Esophagus (tissue), 2 donors: ENCODE results near the gene E2F4. TPM values are rescaled to one million over a fixed set of nuclear protein-coding genes. Genes with fewer than 3 reads are reported as not detected.
A peak's percentile ranks its signal among the peaks of the same experiment; 100 is the strongest.

ENCODE experiments used
- H3K27ac ChIP-seq, 2 donors: one replicate each; pipeline ENCODE4 v1.5.1; 2013; ENCODE audit warnings: low read depth in 2 of 2, mild to moderate bottlenecking in 2 of 2, inconsistent platforms in 1 of 2, low read length in 1 of 2, moderate library complexity in 1 of 2
- H3K27me3 ChIP-seq, 2 donors: one replicate each; pipeline ENCODE4 v1.6.1; 2013; ENCODE audit warnings: low read length in 2 of 2, control low read depth in 1 of 2, mild to moderate bottlenecking in 1 of 2; ENCODE audit not compliant: insufficient read depth in 2 of 2, control insufficient read depth in 1 of 2
- H3K36me3 ChIP-seq, 2 donors: one replicate each; pipeline ENCODE4 v1.6.1; 2013; ENCODE audit warnings: low read length in 1 of 2; ENCODE audit not compliant: control insufficient read depth in 2 of 2, insufficient read depth in 2 of 2
- H3K4me1 ChIP-seq, 2 donors: one replicate each; pipeline ENCODE4 v1.6.1; 2013; ENCODE audit warnings: low read length in 1 of 2; ENCODE audit not compliant: control insufficient read depth in 2 of 2, insufficient read depth in 2 of 2
- H3K4me3 ChIP-seq, 2 donors: one replicate each; pipeline ENCODE4 v1.5.1; 2013; ENCODE audit warnings: low read length in 2 of 2, mild to moderate bottlenecking in 2 of 2, low read depth in 1 of 2, moderate library complexity in 1 of 2
- H3K9me3 ChIP-seq, 2 donors: one replicate each; pipeline ENCODE4 v1.6.1; 2013; ENCODE audit warnings: mild to moderate bottlenecking in 2 of 2, low read depth in 1 of 2, low read length in 1 of 2, moderate library complexity in 1 of 2; ENCODE audit not compliant: control insufficient read depth in 2 of 2, insufficient read depth in 1 of 2
- WGBS, 2 donors: extraction: QIAGEN DNeasy Blood & Tissue Kit; methylation state at CpG; one replicate each; pipeline ENCODE4 v1.1.7; 2013; 5-methylcytosine and 5-hydroxymethylcytosine counted together
- polyA plus RNA-seq, 2 donors: library from polyadenylated mRNA; stranded (reverse); fragments of 200-250 nt; gene quantifications; one replicate each; pipeline ENCODE4 v1.2.3, GENCODE V29; 2013
- donor health status: healthy with polysubstance abuse.
- donor health status: Bipolar disorder and iron deficiency.

The E2F4 gene
- polyA plus RNA-seq, 2 donors, result 49.1 to 53.0 TPM

DNA sequence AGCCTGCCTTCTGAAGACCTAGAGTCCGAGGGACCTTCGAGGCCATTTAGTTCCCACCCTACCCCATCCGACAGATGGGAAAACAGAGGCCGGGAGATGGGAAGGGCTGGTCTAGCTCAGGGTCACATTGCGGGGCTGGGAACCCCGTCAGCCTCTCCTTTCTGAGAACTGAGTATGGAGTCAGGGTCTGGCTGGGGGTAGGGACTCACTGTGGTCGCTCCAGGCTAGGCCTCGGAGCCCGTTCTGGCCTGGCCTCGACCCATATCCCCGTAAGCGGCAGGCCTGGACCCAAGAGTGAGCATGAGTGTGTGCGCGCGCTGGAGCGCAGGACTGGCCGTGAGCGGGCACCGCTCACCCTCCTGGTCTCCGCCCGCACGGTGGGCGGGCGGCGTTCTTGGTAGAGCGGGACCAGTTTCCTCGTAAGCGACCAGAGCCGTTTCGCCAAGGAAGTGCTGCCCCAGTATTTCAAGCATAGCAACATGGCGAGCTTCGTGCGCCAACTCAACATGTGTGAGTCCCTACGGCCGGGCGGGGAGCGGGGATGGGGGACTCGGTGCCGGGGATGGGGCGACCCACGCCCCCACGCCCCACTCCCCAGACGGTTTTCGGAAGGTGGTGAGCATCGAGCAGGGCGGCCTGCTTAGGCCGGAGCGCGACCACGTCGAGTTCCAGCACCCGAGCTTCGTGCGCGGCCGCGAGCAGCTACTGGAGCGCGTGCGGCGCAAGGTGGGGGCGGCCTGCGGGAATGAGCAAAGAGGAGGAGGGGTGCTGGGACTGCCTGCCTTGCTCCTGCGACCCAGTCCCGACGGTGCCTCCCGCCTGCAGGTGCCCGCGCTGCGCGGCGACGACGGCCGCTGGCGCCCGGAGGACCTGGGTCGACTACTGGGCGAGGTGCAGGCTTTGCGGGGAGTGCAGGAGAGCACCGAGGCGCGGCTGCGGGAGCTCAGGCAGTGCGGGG, 26.6 kb upstream of the E2F4 start:
- 38 to 47% methylated on average over 78 to 85 of the region's 85 CpGs for WGBS, 2 donors
- H3K36me3 ChIP-seq, result peaks cover 0 to 3% of the 10 kb centered on the region in 2 donors
- peak overlapping the region in 1 of 2 donors; percentile 33 for H3K4me3 ChIP-seq
- peaks cover 12 to 32% of the 10 kb centered on the region in 2 donors for H3K4me1 ChIP-seq
- no peaks in the 10 kb centered on the region for H3K9me3 ChIP-seq
- H3K27me3 ChIP-seq, result no peaks in the 10 kb centered on the region
- peak overlapping the region in 1 of 2 donors; percentile 73 for H3K27ac ChIP-seq

GRCh38 chr16:67166110-67166547, 25.8 kb upstream of the E2F4 start:
- Histone ChIP-seq H3K4me1 (peaks cover 12 to 34% of the 10 kb centered on the region in 2 donors), H3K27me3 (no peaks in the 10 kb centered on the region), H3K4me3 (no peak overlapping the region), H3K9me3 (no peaks in the 10 kb centered on the region), H3K36me3 (peaks cover 0 to 3% of the 10 kb centered on the region in 2 donors), H3K27ac (no peak overlapping the region)
- 45 to 62% methylated on average over 13 to 18 of the region's 18 CpGs for WGBS, 2 donors

DNA sequence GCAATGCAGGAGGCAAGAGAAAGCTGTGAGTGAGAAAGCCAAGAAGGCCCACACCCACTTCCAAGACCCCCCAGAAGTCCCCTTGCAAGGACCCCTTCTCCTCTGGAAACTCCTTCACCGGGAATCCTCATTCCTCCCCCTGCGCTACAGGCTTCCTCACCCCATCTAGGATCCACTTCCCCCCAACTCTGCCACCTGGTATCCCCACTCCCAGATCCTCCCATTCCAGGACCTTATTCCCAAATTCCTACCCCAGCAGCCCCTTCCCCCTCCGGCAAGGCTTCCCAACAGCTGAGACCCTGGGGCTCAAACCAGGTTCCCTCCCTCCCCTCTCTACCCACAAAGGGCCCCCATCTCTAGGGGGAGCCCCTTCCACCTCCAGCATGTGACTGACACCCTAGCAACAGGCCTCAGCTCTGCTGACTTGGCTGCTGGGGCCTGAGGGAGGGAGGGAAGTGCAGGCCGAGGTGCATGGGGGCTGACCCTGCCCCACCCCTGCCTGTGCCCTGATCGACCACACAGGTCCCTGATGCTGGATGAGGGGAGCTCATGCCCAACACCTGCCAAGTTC, 25.3 kb upstream of the E2F4 start:
- H3K4me1 ChIP-seq, result peaks cover 12 to 34% of the 10 kb centered on the region in 2 donors
- no peaks in the 10 kb centered on the region for H3K9me3 ChIP-seq
- H3K27me3 ChIP-seq, result no peaks in the 10 kb centered on the region
- H3K27ac ChIP-seq, result no peak overlapping the region
- WGBS, 2 donors, result 76 to 81% methylated on average over 5 of the region's 5 CpGs
- no peak overlapping the region for H3K4me3 ChIP-seq
- peaks cover 0 to 3% of the 10 kb centered on the region in 2 donors for H3K36me3 ChIP-seq

DNA sequence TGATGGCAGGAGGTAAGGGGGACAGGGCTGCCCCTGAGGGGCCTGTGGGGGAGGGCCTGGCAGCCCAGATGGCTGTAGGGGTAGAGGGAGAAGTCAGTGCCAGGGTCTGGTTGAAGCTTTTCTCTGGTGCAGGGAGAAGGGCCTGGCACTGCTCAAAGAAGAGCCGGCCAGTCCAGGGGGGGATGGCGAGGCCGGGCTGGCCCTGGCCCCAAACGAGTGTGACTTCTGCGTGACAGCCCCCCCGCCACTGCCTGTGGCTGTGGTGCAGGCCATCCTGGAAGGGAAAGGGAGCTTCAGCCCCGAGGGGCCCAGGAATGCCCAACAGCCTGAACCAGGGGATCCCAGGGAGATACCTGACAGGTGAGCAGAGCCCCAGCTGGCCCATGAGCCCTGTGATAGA, 24.4 kb upstream of the E2F4 start:
- no peak overlapping the region for H3K27ac ChIP-seq
- H3K4me1 ChIP-seq, result peaks cover 12 to 32% of the 10 kb centered on the region in 2 donors
- no peaks in the 10 kb centered on the region for H3K9me3 ChIP-seq
- 91 to 96% methylated on average over 7 of the region's 7 CpGs for WGBS, 2 donors
- H3K27me3 ChIP-seq, result no peaks in the 10 kb centered on the region
- peaks cover 0 to 3% of the 10 kb centered on the region in 2 donors for H3K36me3 ChIP-seq
- H3K4me3 ChIP-seq, result no peak overlapping the region

DNA sequence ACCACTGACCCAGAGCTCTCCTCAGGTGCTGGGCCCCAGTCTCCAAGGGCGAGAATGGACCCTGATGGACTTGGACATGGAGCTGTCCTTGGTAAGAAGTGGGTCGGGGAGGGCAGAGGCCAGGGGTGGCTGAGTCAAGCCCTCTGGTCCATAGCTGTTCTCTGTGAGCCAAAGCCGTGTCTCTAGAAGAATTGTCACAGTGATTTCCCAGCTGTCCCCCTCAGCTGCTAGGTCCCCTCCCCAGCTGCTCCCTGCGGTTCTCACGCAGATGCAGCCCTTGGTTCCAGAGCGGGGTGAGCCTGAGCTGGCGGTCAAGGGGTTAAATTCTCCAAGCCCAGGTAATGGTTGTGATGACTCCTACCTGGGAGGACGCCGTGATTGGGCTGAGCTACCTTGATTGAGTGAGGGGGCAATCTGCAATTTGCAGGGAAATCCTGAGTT, 22.9 kb upstream of the E2F4 start:
- Histone ChIP-seq H3K27ac (peak overlapping the region in 1 of 2 donors; percentile 92), H3K4me3 (no peak overlapping the region), H3K36me3 (peaks cover 0 to 3% of the 10 kb centered on the region in 2 donors), H3K9me3 (no peaks in the 10 kb centered on the region), H3K4me1 (peaks cover 7 to 24% of the 10 kb centered on the region in 2 donors), H3K27me3 (no peaks in the 10 kb centered on the region)
- WGBS, 2 donors, result 64 to 66% methylated on average over 9 of the region's 9 CpGs

DNA sequence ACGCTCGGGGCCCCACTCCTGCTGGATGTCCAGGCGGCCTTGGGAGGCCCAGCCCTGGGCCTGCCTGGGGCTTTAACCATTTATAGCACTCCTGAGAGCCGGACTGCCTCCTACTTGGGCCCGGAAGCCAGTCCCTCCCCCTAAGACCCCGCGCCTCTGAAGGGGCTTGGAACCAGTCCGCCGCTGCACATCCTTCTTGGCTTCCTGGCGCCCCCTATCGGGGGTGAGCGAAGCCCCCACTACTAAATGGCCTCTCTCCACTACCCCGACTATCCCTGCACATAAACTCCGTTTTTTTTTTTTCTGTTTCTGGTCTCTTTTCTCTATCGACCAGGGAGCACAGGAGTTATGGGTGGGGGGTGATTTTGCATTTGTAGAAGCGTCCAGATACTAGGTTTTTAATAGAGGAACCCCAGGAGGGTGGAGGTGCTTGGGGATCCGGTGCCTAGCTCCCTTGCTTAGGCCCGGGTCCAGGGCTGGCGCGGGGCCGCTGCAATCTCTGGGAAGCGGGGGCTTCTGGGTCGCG, 22.2 kb upstream of the E2F4 start:
- peak overlapping the region; percentile 92 for H3K27ac ChIP-seq
- H3K27me3 ChIP-seq, result no peaks in the 10 kb centered on the region
- H3K4me1 ChIP-seq, result peaks cover 6 to 21% of the 10 kb centered on the region in 2 donors

DNA sequence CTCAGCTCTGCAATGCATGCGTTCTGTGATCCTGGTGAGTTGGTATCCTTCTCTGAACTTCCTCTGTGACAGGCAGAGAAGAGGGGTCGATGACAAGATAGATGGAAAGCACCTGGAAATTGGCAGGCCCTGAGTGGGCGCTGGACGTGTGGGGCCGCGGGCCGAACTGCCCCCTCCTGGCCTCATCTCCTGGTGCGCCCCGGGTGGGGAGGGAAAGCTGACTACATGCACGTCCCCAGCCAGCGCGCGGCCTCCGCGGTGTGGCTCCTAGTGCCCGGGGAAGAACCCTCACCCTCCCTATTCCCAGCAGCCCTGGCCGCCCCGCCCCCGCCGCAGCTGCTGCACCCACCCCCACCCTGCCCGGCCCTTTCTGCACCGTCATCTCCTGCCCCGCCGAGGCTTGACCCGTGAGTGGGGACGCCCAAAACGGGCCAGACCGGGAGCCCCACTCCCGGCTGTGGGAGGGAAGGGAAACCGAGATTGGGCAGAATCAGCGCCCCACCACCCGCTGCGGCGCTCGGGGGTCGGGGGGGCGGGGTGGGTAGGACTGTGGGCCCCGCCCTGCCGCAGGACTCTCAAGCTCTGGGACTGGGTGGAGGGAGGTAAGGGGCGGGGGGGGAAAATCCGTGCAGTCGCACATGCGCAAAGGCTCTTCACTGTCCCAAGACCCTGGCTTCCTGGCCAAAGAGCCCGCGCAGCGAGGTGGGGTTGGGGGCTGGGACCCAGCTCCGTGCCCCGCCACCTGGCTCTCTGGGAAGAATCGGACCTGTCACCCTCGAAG, 21.6 kb upstream of the E2F4 start, which contains the start of gene NOL3:
Gene NOL3 (plus strand): TSS at position 371 of the 781 bp plus-strand sequence.
- H3K9me3 ChIP-seq, result no peaks in the 10 kb centered on the region
- peak within 1 kb of the TSS; percentile 92 to 95 for H3K27ac ChIP-seq
- no peaks in the 10 kb centered on the region for H3K27me3 ChIP-seq
- H3K4me1 ChIP-seq, result peaks cover 9 to 23% of the 10 kb centered on the region in 2 donors
- H3K36me3 ChIP-seq, result peaks cover 0 to 3% of the 10 kb centered on the region in 2 donors
- WGBS, 2 donors, result 1 to 3% methylated on average over 29 to 50 of the region's 50 CpGs
- peak within 1 kb of the TSS; percentile 36 to 43 for H3K4me3 ChIP-seq

More for the DNA sequence above, 22.2 kb upstream of the E2F4 start:
- H3K36me3 ChIP-seq, result peaks cover 0 to 3% of the 10 kb centered on the region in 2 donors
- no peaks in the 10 kb centered on the region for H3K9me3 ChIP-seq
- peak overlapping the region; percentile 36 to 43 for H3K4me3 ChIP-seq
- whole genome bisulfite sequencing, 2 donors, result 11% methylated on average over 24 of the region's 24 CpGs

DNA sequence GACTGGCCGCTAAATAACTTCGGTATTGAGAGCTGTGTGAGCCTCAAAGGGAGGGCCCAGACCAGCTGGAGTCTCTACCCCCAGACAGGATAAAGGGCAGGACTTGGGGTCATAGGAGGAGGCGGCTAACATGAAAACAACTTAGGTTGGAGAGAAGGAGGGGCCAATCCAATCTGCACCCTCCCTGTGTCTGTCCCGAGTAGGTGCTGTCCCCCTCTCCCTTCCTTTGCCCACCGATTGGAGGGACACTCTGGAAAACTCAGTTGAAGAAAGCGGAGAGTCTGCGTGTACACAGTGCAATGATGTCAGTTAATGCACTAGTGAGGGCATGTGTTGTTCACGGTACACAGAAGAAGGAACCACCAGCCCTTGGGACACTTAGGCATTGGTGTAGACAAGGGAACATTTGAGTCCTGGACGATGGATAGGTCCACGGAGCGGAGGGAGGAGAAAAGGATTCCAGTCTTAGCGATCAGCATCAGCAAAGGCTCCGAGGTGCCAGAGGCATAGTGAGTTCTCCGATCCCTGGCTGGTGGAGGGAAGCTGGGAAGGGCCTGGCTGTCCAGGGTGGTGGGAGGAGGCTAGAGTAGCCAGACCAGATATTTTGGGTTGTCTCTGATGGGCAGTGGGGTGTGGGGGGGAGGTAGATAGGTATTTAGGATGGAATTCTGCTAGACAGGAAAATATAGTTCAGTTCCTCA, 20.9 kb upstream of the E2F4 start:
- peak overlapping the region; percentile 36 to 40 for H3K4me3 ChIP-seq
- H3K9me3 ChIP-seq, result no peaks in the 10 kb centered on the region
- H3K27me3 ChIP-seq, result no peaks in the 10 kb centered on the region
- H3K27ac ChIP-seq, result peak overlapping the region; percentile 92 to 95
- 29 to 40% methylated on average over 14 of the region's 14 CpGs for WGBS, 2 donors
- peaks cover 9 to 26% of the 10 kb centered on the region in 2 donors for H3K4me1 ChIP-seq
- H3K36me3 ChIP-seq, result peaks cover 2 to 3% of the 10 kb centered on the region in 2 donors
